ENCODE data around the gene CACNA2D3. TPM values are rescaled to one million over a fixed set of nuclear protein-coding genes. Genes with fewer than 3 reads are reported as not detected.

CACNA2D3 gene
- total and polyA plus RNA-seq, 2 donors from 2014 or later = 5.7 to 11.2 TPM

- Histone ChIP-seq H3K9ac (ENCODE audit: low read length in 3 of 3) (no peak overlapping the region), H3K4me3 (ENCODE audit: low read length in 3 of 3) (no peak overlapping the region), H3K27ac (ENCODE audit: low read depth in 2 of 2, low read length in 2 of 2) (no peak overlapping the region), H3K27me3 (ENCODE audit: control insufficient read depth, insufficient read depth, low read length) (no peaks in the 10 kb centered on the region), H3K9me3 (ENCODE audit: control insufficient read depth in 2 of 3, insufficient read depth in 1 of 3, low read length in 3 of 3) (no peaks in the 10 kb centered on the region), H3K36me3 (ENCODE audit: control insufficient read depth in 2 of 3, insufficient read depth in 3 of 3, low read length in 3 of 3) (no peaks in the 10 kb centered on the region), H3K4me1 (ENCODE audit: control insufficient read depth in 2 of 3, insufficient read depth in 2 of 3, low read depth in 1 of 3, low read length in 3 of 3) (no peaks in the 10 kb centered on the region)
- DNase-seq (no peak), FAIRE-seq (no peak)
- intact Hi-C loops (cut with DNase I) = no loop called here
- TF ChIP-seq CTCF (IDR thresholded peaks at IDR 0.05; ENCODE audit: borderline replicate concordance, extremely low read depth, insufficient read depth) = no peak
Observed at GRCh38 chr3:54358969-54359694, 236.8 kb downstream of the CACNA2D3 start.

- H3K36me3 ChIP-seq (ENCODE audit: control insufficient read depth in 2 of 3, insufficient read depth in 3 of 3, low read length in 3 of 3) = no peaks in the 10 kb centered on the region
- no peaks in the 10 kb centered on the region for H3K27me3 ChIP-seq (ENCODE audit: control insufficient read depth, insufficient read depth, low read length)
- TF ChIP-seq CTCF (IDR thresholded peaks at IDR 0.05; ENCODE audit: borderline replicate concordance, extremely low read depth, insufficient read depth) = no peak
- H3K27ac ChIP-seq (ENCODE audit: low read depth in 2 of 2, low read length in 2 of 2) = no peak overlapping the region
- FAIRE-seq (no peak), DNase-seq (no peak)
- intact Hi-C loops (cut with DNase I) = no loop called here
- no peak overlapping the region for H3K9ac ChIP-seq (ENCODE audit: low read length in 3 of 3)
- no peaks in the 10 kb centered on the region for H3K4me1 ChIP-seq (ENCODE audit: control insufficient read depth in 2 of 3, insufficient read depth in 2 of 3, low read depth in 1 of 3, low read length in 3 of 3)
- no peak overlapping the region for H3K4me3 ChIP-seq (ENCODE audit: low read length in 3 of 3)
- H3K9me3 ChIP-seq (ENCODE audit: control insufficient read depth in 2 of 3, insufficient read depth in 1 of 3, low read length in 3 of 3) = no peaks in the 10 kb centered on the region
Observed at GRCh38 chr3:54360320-54360719, 238.0 kb downstream of the CACNA2D3 start.

GRCh38 chr3:54361746-54362283 lies 239.5 kb downstream of the CACNA2D3 start:
- Histone ChIP-seq H3K36me3 (ENCODE audit: control insufficient read depth in 2 of 3, insufficient read depth in 3 of 3, low read length in 3 of 3) (no peaks in the 10 kb centered on the region), H3K27me3 (ENCODE audit: control insufficient read depth, insufficient read depth, low read length) (no peaks in the 10 kb centered on the region), H3K9me3 (ENCODE audit: control insufficient read depth in 2 of 3, insufficient read depth in 1 of 3, low read length in 3 of 3) (no peaks in the 10 kb centered on the region), H3K27ac (ENCODE audit: low read depth in 2 of 2, low read length in 2 of 2) (no peak overlapping the region), H3K4me1 (ENCODE audit: control insufficient read depth in 2 of 3, insufficient read depth in 2 of 3, low read depth in 1 of 3, low read length in 3 of 3) (no peaks in the 10 kb centered on the region), H3K9ac (ENCODE audit: low read length in 3 of 3) (no peak overlapping the region), H3K4me3 (ENCODE audit: low read length in 3 of 3) (no peak overlapping the region)
- DNase-seq (no peak), FAIRE-seq (no peak)
- intact Hi-C loops (cut with DNase I) = no loop called here
- no peak for TF ChIP-seq CTCF (IDR thresholded peaks at IDR 0.05; ENCODE audit: borderline replicate concordance, extremely low read depth, insufficient read depth)

Data from kidney (tissue), 14 donors.